22Rv1 (cell line): Measurements from ENCODE around the gene ASCL1.

Source experiments
- H3K27ac ChIP-seq: fragments of 450-650 bp; 2 replicates; pipeline ENCODE4 v1.5.1; 2017
- CTCF ChIP-seq: fragments of 450-650 bp; IDR thresholded peaks from 2 replicates; pipeline ENCODE4 v1.5.1; 2017; ENCODE audit warnings: mild to moderate bottlenecking
- ZFX ChIP-seq: fragments of 450-650 bp; IDR thresholded peaks from 2 replicates; pipeline ENCODE4 v1.6.1; 2017; ENCODE audit warnings: antibody characterized with exemption, borderline replicate concordance

The ASCL1 gene

GRCh38 chr12:102965281-102966155 is 8.0 kb downstream of the ASCL1 start:
- TF ChIP-seq CTCF: no peak
- TF ChIP-seq ZFX: no peak
- H3K27ac ChIP-seq: no peak overlapping the region

GRCh38 chr12:102966200-102966863 is 8.9 kb downstream of the ASCL1 start:
- no peak overlapping the region for H3K27ac ChIP-seq
- TF ChIP-seq CTCF (no peak), ZFX (no peak)

GRCh38 chr12:102970780-102971179 is 13.3 kb downstream of the ASCL1 start:
- no peak for TF ChIP-seq ZFX
- TF ChIP-seq CTCF: no peak
- H3K27ac ChIP-seq: no peak overlapping the region

- no peak for TF ChIP-seq ZFX
- TF ChIP-seq CTCF: no peak
Measured at GRCh38 chr12:102971227-102971626, 13.8 kb downstream of the ASCL1 start.

GRCh38 chr12:102973583-102973982 is 16.1 kb downstream of the ASCL1 start:
- no peak for TF ChIP-seq CTCF
- no peak for TF ChIP-seq ZFX
- no peak overlapping the region for H3K27ac ChIP-seq

More at GRCh38 chr12:102971227-102971626, 13.8 kb downstream of the ASCL1 start:
- no peak overlapping the region for H3K27ac ChIP-seq

GRCh38 chr12:102976609-102977280 is 19.3 kb downstream of the ASCL1 start:
- H3K27ac ChIP-seq: no peak overlapping the region
- no peak for TF ChIP-seq ZFX
- 0 out of 2 replicates have a peak, but pooled peaks have one; percentile 2 for TF ChIP-seq CTCF
